ENCODE data around the gene FOXG1.

Gene FOXG1

DNA sequence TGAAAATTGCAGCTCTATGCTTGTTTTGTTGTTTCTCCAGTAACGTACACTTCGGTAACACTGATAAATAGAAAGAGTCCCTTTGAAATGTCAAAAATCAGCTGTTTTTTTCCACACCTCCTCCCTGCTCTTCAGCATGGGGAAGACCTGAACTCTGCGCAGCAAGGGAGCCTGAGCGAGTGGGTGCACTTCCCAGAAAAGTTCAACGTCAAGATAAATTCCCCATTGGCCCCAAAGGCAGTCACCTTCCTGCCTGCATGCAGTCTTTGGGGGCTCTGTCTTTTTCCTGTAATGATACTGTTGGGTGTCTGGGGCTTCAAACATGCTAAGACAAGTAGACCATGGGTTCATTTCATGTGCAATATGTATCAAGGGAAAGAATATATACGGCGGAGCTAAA, 8.8 kb upstream of the FOXG1 start:
- TF ChIP-seq, protein P1, sequence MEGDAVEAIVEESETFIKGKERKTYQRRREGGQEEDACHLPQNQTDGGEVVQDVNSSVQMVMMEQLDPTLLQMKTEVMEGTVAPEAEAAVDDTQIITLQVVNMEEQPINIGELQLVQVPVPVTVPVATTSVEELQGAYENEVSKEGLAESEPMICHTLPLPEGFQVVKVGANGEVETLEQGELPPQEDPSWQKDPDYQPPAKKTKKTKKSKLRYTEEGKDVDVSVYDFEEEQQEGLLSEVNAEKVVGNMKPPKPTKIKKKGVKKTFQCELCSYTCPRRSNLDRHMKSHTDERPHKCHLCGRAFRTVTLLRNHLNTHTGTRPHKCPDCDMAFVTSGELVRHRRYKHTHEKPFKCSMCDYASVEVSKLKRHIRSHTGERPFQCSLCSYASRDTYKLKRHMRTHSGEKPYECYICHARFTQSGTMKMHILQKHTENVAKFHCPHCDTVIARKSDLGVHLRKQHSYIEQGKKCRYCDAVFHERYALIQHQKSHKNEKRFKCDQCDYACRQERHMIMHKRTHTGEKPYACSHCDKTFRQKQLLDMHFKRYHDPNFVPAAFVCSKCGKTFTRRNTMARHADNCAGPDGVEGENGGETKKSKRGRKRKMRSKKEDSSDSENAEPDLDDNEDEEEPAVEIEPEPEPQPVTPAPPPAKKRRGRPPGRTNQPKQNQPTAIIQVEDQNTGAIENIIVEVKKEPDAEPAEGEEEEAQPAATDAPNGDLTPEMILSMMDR (IDR thresholded peaks at IDR 0.05; ENCODE audit: borderline replicate concordance, insufficient read depth, low read depth, low read length), result no peak
- H3K4me3 ChIP-seq (ENCODE audit: low read depth, low read length), result no peak overlapping the region

DNA sequence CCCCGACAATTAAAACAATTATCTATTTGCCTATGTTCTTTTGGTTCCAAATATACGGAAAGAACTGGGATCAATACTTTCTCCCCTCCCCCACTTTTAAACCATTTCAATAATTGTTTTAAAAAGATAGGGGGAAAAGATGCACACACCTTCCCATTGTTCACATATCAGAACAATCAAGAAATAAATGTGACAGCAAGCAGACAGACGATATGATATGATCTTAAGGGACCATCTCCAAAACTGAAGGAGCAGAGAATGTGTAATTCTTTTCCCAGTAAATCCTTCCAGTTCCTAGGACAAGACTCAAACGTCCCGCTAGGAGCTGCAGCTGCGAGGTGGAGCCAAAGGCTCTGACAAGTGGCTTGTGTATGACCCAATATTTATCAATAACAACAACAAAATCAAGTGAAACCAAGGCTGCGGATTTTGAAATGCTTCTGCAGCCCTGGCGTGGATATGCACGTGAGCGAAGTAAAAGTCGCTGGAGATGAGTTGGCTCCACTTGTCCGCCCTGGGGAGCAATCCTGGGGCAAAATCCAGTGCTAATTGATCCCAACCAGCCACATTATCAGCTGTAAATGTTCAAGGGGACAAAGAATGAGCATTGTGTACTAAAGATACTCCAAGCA, 8.2 kb upstream of the FOXG1 start:
- TF ChIP-seq, protein P1 (IDR thresholded peaks at IDR 0.05; ENCODE audit: borderline replicate concordance, insufficient read depth, low read depth, low read length), result no peak
- H3K4me3 ChIP-seq (ENCODE audit: low read depth, low read length), result no peak overlapping the region

DNA sequence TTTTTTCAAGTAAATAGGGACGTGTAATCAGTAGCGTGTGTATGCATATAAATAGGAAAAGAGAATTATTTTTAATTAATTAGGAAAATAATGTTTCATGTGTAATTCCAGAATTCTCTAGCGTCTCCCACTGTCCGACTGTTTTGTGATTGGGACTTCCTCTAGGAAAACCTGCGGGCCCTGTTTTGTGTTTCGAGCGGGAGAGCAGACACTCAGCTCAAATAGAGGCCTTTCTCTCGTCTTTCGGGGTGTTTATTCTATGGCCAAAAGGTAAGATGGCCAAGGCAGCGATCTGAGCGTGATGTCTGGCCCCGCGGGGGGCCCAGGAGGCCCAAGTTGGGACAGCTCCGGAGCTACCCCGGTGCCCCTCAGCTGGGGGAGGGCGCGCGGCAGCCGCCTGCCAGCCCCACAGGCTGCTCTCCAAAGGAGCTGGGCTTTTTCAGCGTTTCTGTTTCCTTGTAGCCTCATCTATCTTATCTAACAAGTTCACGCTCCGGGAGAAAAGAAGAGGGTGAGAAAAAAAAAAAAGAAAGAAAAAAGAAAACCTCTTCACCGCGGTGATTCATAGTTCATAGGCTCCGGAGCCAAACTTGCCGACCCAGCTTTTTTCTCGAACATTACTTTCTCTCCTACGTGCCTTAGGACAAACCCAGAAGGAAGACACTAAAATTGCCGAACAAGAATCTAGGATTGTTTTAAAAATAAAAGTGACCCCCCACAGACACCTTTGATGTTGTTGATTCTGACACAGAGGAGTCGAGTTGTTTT, 7.5 kb upstream of the FOXG1 start:
- TF ChIP-seq, protein P1 (IDR thresholded peaks at IDR 0.05; ENCODE audit: borderline replicate concordance, insufficient read depth, low read depth, low read length), result no peak
- H3K4me3 ChIP-seq (ENCODE audit: low read depth, low read length), result peak overlapping the region; percentile 26

DNA sequence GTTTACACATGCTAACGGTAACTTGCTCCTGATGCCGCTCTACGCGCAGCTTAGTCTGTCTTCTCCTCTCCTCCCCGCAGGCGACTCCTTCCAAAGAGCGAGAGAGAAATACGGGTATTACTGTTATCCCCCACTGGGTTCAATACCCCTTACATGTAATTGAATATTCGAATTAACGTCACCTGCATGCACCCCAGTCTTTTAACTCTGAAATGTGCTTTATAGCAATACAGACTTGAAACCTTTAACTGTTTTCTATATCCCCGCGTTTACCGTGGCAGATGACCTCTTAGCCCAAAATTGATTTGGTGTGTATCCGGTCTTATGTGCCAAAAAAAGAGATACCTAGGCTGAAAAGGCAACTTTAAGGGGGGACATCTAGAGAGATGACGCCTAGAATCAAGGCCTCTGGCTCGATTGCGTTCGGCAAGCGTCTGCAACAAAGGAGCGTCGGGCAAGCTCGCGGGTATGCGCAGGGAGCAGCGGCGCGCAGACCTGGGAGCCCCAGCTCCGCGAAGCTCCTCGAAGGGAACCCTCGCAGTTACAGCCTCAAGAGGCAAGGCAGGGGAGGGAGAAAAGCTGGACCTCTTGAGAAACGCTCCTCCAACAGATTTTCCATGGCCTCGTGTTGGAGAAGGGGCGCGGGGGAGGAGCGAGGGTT, 6.8 kb upstream of the FOXG1 start:
- no peak overlapping the region for H3K4me3 ChIP-seq (ENCODE audit: low read depth, low read length)
- TF ChIP-seq, protein P1 (IDR thresholded peaks at IDR 0.05; ENCODE audit: borderline replicate concordance, insufficient read depth, low read depth, low read length), result no peak

DNA sequence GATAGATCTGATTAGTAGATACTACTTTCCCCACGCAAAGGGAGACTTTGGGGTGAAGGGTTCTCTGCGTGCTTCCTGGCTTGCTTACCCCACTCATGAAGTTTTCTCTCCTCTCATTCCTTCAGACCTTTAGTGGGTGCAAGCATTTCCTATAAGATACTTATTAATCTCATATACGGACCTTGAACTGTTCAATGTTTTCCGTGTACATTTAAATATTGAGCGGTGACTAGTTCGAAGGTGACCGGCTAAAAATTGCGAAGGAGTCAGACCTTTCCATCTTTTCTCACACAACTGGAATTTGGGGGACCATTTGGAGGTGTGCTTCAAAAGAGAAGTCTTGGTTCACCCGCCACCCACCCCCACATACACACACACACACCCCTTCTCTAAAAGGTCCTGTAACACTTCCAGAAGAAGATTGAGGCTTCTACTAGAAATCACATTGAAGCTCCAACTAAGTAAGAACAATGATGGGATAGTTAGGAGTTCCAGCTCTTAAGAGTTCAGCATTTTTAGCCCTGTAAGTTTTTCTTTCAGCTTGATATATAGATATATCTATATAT, 6.1 kb upstream of the FOXG1 start:
- TF ChIP-seq, protein P1 (IDR thresholded peaks at IDR 0.05; ENCODE audit: borderline replicate concordance, insufficient read depth, low read depth, low read length), result no peak
- no peak overlapping the region for H3K4me3 ChIP-seq (ENCODE audit: low read depth, low read length)

DNA sequence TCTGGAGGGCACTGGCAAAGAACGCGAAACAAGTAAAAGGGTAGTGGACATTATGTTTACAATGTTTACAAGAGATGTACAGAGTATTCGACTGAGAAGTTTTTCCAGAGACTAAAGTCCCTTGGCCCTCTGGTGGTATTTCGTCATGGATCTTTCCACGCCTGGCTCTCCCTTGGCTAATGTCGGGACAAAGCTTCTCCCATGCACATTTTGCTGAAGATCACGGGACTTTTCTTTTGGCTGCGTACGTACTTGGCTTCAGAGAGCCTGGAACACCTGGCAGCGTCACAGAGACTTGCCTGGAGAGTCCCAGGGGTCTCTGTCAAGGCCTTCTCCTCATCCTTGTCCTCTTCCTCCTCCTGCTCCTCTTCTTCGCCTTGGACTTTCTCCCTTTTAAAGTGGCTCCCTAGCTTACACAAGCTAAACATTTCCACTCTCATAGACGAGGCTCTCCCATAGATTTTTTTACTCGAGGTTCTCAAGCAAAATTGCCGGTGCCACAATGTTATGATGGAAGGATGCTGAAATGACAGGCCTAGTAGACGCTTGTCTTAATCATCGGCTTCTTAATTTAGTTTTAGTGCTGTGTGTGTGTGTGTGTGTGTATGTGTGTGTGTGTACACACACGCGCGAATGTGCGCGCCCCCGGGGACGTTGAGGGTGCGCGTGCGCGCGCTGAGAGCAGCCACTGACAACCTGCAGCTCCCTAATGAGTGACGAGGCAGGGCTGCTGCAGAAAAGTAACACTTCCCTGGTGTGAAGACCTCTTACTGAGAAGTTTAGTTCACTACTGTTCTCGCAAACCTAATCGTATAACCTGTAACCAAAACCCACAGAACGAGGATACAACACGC, 4.9 kb upstream of the FOXG1 start:
- TF ChIP-seq, protein P1 (IDR thresholded peaks at IDR 0.05; ENCODE audit: borderline replicate concordance, insufficient read depth, low read depth, low read length), result no peak
- H3K4me3 ChIP-seq (ENCODE audit: low read depth, low read length), result peak overlapping the region; percentile 30

All from GM12875 (cell line).